WTC11 (cell line): ENCODE data around the gene SDHA.
"Not testable (repeated sequence)": the region's sequence is repeated elsewhere in the genome, so short reads cannot be mapped to it uniquely, and the experiment has no call there.

Experiments used
- ATF2 ChIP-seq: sonication (generic); formaldehyde crosslinking; IDR thresholded peaks from 2 replicates; pipeline ENCODE4 v1.8.1; 2022; ENCODE audit warnings: low read depth, missing genetic modification reagents, borderline replicate concordance
- CTCF ChIP-seq: fragments of 200-600 bp; IDR thresholded peaks from 2 replicates; pipeline ENCODE4 v1.8.0; 2022; ENCODE audit warnings: antibody characterized with exemption
- TCF7 ChIP-seq: sonication (generic); formaldehyde crosslinking; IDR thresholded peaks from 2 replicates; pipeline ENCODE4 v1.8.0; 2022; ENCODE audit warnings: mild to moderate bottlenecking, low read depth, missing genetic modification reagents, moderate library complexity
- USF1 ChIP-seq: sonication (generic); formaldehyde crosslinking; IDR thresholded peaks from 2 replicates; pipeline ENCODE4 v1.8.0; 2022; ENCODE audit warnings: mild to moderate bottlenecking, missing genetic modification reagents
- ZBTB43 ChIP-seq: sonication (generic); formaldehyde crosslinking; IDR thresholded peaks from 2 replicates; pipeline ENCODE4 v1.8.1; 2023; ENCODE audit warnings: mild to moderate bottlenecking, missing genetic modification reagents

- not testable (repeated sequence) for TF ChIP-seq CTCF; ZBTB43; USF1 (CRISPR knock-in tag); ATF2 (CRISPR knock-in tag); TCF7 (CRISPR knock-in tag)
These were observed 76.7 kb downstream of the SDHA start for GRCh38 chr5:294788-295187.
